Hepatic stellate cell (primary cell): ENCODE data around the gene TRIM13.
"Not testable (repeated sequence)": the region's sequence is repeated elsewhere in the genome, so short reads cannot be mapped to it uniquely, and the experiment has no call there.

Experiments used
- DNase-seq: peaks from one replicate; pipeline ENCODE4 v3.0.0; 2011; ENCODE audit warnings: low spot score

TRIM13 gene

GRCh38 chr13:50060718-50061117 lies 63.9 kb downstream of the TRIM13 start:
- DNase-seq = no peak

GRCh38 chr13:50062336-50062735 lies 65.5 kb downstream of the TRIM13 start:
- DNase-seq = not testable (repeated sequence)

- no peak for DNase-seq
Observed at GRCh38 chr13:50065712-50066111, 68.9 kb downstream of the TRIM13 start.
